Measurements from ENCODE around the gene PLCZ1.

Gene PLCZ1

DNA sequence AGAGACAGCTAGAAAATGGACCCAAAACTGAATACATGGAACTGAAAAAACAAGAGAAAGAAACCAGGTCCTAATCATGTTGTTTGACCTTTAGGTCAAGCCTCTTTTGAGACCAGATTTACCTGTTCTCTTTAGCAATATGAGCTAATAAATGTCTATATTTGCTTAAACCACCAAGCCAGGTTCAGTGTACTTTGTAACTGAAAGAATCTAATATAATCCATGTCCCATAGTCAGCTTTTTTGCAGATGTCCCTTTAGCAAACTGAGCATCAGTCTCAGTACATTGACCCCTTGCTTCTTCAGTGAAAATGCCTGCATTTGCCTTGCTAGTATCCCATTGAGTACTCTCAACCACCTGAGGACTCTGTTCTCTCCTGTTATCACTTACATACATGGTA, 61.7 kb downstream of the PLCZ1 start:
- Histone ChIP-seq H3K4me1 (ENCODE audit: control insufficient read depth, insufficient read depth, low read length, poor library complexity, severe bottlenecking) (no peaks in the 10 kb centered on the region), H3K36me3 (ENCODE audit: control insufficient read depth, insufficient read depth, low read length) (no peaks in the 10 kb centered on the region), H3K27ac (ENCODE audit: low read depth, low read length, severe bottlenecking) (no peak overlapping the region), H3K9me3 (ENCODE audit: control insufficient read depth, low read length) (no peaks in the 10 kb centered on the region), H3K4me3 (ENCODE audit: extremely low read depth, insufficient read depth, low read length, poor library complexity, severe bottlenecking) (no peak overlapping the region)

DNA sequence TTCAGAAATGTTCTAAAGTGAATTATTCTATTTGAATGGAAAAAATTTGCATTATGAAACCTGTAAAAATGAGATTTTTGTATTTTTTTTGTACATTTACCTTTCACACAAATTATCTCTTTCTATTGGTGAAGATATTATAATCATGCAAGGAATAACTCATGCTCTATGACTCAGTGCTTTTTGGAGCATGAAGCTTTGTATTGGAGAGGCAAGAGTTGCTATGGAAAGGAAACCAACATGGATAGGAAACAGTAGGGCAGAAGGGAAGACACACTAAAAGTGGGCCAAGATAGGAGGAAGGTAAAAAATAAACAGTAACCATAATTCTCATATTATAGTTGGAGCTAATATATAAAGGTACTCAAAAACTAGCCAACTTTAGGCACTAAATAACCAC, 79.0 kb downstream of the PLCZ1 start:
- H3K4me1 ChIP-seq (ENCODE audit: control insufficient read depth, insufficient read depth, low read length, poor library complexity, severe bottlenecking): no peaks in the 10 kb centered on the region
- H3K9me3 ChIP-seq (ENCODE audit: control insufficient read depth, low read length): no peaks in the 10 kb centered on the region
- no peak overlapping the region for H3K4me3 ChIP-seq (ENCODE audit: extremely low read depth, insufficient read depth, low read length, poor library complexity, severe bottlenecking)
- no peaks in the 10 kb centered on the region for H3K36me3 ChIP-seq (ENCODE audit: control insufficient read depth, insufficient read depth, low read length)
- no peak overlapping the region for H3K27ac ChIP-seq (ENCODE audit: low read depth, low read length, severe bottlenecking)

DNA sequence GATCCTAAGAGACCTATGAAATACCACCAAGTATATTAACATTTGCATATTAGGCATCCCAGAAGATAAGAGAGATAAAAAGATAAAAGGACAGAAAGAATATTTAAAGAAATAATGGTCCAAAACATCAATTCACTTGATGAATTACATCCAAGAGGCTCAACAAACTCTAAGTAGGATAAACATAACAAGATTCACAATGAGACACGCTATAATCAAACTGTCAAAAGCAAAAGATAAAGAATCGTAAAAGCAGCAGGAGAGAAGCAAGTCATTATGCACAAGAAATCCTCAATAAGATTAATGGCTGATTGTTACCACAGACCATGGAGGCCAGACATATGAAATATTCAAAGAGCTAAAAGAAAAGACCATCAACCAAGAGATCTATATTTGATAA, 79.6 kb downstream of the PLCZ1 start:
- H3K27ac ChIP-seq (ENCODE audit: low read depth, low read length, severe bottlenecking): no peak overlapping the region
- no CpG with 5 or more reads among the region's 2 CpGs for WGBS, 2 experiments (ENCODE audit: insufficient coverage in 2 of 2)
- no peaks in the 10 kb centered on the region for H3K9me3 ChIP-seq (ENCODE audit: control insufficient read depth, low read length)
- no peaks in the 10 kb centered on the region for H3K4me1 ChIP-seq (ENCODE audit: control insufficient read depth, insufficient read depth, low read length, poor library complexity, severe bottlenecking)
- H3K4me3 ChIP-seq (ENCODE audit: extremely low read depth, insufficient read depth, low read length, poor library complexity, severe bottlenecking): no peak overlapping the region
- H3K36me3 ChIP-seq (ENCODE audit: control insufficient read depth, insufficient read depth, low read length): no peaks in the 10 kb centered on the region

DNA sequence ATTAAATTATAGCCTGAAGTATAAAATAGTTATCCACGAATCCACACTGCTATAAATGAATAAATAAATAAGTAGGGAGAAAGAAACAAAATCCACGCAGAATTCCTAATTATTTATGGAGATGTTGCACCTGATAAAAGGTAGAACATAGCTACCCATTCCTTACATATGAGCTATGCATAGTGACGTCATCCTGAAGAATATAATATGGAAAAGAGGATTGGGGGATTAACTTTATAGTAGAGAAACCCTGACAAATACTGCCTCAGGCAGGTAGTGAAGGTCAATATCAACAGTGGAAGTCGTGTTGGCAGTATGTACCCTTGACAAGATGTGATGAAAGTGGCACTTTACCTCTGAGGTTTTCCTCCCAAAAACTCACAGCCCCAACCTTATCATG, 82.5 kb downstream of the PLCZ1 start:
- WGBS, 2 experiments (ENCODE audit: insufficient coverage in 2 of 2): no CpG with 5 or more reads among the region's 4 CpGs
- H3K4me3 ChIP-seq (ENCODE audit: extremely low read depth, insufficient read depth, low read length, poor library complexity, severe bottlenecking): no peak overlapping the region
- H3K36me3 ChIP-seq (ENCODE audit: control insufficient read depth, insufficient read depth, low read length): no peaks in the 10 kb centered on the region
- no peaks in the 10 kb centered on the region for H3K9me3 ChIP-seq (ENCODE audit: control insufficient read depth, low read length)
- no peaks in the 10 kb centered on the region for H3K4me1 ChIP-seq (ENCODE audit: control insufficient read depth, insufficient read depth, low read length, poor library complexity, severe bottlenecking)
- no peak overlapping the region for H3K27ac ChIP-seq (ENCODE audit: low read depth, low read length, severe bottlenecking)

DNA sequence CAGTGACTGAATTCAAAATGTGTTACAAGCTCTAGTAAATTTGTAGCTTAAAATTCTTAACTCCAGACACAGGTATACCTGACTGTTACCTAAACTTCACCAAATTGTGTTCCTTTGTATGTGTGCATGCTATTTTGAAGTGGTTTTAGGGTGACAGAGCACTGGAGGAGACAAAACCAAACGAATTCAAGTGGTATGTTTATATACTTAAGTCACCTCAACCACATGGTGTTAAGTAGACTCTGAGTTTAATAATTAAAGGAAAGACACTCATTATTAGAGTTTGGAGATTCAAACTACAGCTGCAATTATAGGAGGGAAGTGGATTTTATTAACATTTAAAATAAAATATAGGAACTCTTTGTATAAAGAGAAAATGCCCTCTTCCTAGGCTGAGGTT, 84.3 kb downstream of the PLCZ1 start:
- Histone ChIP-seq H3K4me1 (ENCODE audit: control insufficient read depth, insufficient read depth, low read length, poor library complexity, severe bottlenecking) (no peaks in the 10 kb centered on the region), H3K9me3 (ENCODE audit: control insufficient read depth, low read length) (no peaks in the 10 kb centered on the region), H3K36me3 (ENCODE audit: control insufficient read depth, insufficient read depth, low read length) (no peaks in the 10 kb centered on the region), H3K27ac (ENCODE audit: low read depth, low read length, severe bottlenecking) (no peak overlapping the region), H3K4me3 (ENCODE audit: extremely low read depth, insufficient read depth, low read length, poor library complexity, severe bottlenecking) (no peak overlapping the region)
- whole genome bisulfite sequencing, 2 experiments (ENCODE audit: insufficient coverage in 2 of 2): no CpG with 5 or more reads among the region's 1 CpG

DNA sequence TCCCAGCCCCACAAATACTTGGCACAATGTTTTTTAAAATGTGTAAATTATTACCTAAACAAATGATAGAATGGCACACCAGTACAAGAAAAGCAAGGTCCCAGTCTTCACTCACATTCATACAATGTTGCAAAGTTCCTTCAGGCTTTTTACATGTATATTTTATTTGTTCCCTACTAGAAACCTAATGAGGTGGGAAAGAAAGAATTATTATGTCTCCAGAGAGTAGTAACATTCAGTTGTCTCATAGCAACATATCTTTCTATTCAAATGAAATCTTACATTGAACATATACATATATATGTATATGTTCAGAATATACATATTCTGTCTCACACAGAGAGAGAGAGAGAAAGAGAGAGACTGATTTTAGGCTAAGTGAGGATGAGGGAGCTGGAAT, 85.2 kb downstream of the PLCZ1 start:
- H3K36me3 ChIP-seq (ENCODE audit: control insufficient read depth, insufficient read depth, low read length): no peaks in the 10 kb centered on the region
- no peak overlapping the region for H3K27ac ChIP-seq (ENCODE audit: low read depth, low read length, severe bottlenecking)
- no peaks in the 10 kb centered on the region for H3K9me3 ChIP-seq (ENCODE audit: control insufficient read depth, low read length)
- H3K4me1 ChIP-seq (ENCODE audit: control insufficient read depth, insufficient read depth, low read length, poor library complexity, severe bottlenecking): no peaks in the 10 kb centered on the region
- H3K4me3 ChIP-seq (ENCODE audit: extremely low read depth, insufficient read depth, low read length, poor library complexity, severe bottlenecking): no peak overlapping the region

DNA sequence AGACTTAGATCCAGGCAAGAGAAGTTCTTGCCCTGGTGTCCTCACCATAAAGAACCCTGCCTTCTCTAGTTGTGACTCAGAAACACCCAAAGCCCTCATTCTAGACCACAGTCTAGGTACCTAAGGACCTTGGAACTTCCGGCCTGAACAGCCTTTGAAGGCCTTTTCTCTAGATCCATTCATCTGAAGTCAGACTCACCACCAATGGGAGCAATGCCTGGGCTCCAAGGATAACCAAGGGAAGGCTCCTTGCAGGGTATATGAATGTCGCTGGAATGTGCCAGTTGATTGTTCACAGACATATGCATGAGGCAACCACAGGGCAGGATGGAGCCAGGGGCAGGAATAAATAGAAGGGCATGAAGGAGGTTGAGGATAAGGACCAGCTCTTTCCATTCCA, 86.3 kb downstream of the PLCZ1 start:
- Histone ChIP-seq H3K36me3 (ENCODE audit: control insufficient read depth, insufficient read depth, low read length) (no peaks in the 10 kb centered on the region), H3K27ac (ENCODE audit: low read depth, low read length, severe bottlenecking) (no peak overlapping the region), H3K9me3 (ENCODE audit: control insufficient read depth, low read length) (no peaks in the 10 kb centered on the region), H3K4me1 (ENCODE audit: control insufficient read depth, insufficient read depth, low read length, poor library complexity, severe bottlenecking) (no peaks in the 10 kb centered on the region), H3K4me3 (ENCODE audit: extremely low read depth, insufficient read depth, low read length, poor library complexity, severe bottlenecking) (no peak overlapping the region)
- WGBS, 2 experiments (ENCODE audit: insufficient coverage in 2 of 2): 69 to 100% methylated on average over 1 to 2 of the region's 2 CpGs

DNA sequence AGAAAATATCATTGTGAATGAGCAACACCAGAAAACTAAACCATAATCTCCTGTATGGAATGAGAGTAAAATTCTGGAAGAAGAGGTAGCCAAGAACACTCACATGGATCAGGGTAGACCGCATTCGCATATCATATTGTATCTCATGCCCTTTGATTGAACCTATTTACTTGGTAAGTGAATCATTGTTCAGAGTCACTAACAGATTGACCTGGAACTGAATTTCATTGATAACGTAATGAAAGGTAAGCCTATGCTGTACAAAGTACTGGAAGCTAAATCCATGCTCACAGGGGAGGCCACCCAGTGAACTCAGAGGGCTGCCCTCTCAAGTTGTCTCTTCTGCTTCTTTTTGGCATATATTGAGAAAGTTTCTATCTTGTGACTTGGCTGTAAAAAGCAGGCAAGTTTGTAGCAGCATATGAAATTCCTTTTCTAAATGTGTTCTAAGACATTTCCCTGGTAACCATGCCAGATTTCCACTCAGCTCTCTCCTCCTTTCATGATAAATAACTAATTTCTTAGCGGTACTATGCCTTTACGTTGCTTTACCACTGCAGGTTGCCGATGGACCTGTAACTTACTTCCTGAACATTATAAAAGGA, 91.4 kb downstream of the PLCZ1 start:
- Histone ChIP-seq H3K36me3 (ENCODE audit: control insufficient read depth, insufficient read depth, low read length) (no peaks in the 10 kb centered on the region), H3K9me3 (ENCODE audit: control insufficient read depth, low read length) (no peaks in the 10 kb centered on the region), H3K4me3 (ENCODE audit: extremely low read depth, insufficient read depth, low read length, poor library complexity, severe bottlenecking) (no peak overlapping the region), H3K4me1 (ENCODE audit: control insufficient read depth, insufficient read depth, low read length, poor library complexity, severe bottlenecking) (no peaks in the 10 kb centered on the region), H3K27ac (ENCODE audit: low read depth, low read length, severe bottlenecking) (no peak overlapping the region)
- WGBS, 2 experiments (ENCODE audit: insufficient coverage in 2 of 2): 81 to 91% methylated on average over 4 of the region's 6 CpGs

DNA sequence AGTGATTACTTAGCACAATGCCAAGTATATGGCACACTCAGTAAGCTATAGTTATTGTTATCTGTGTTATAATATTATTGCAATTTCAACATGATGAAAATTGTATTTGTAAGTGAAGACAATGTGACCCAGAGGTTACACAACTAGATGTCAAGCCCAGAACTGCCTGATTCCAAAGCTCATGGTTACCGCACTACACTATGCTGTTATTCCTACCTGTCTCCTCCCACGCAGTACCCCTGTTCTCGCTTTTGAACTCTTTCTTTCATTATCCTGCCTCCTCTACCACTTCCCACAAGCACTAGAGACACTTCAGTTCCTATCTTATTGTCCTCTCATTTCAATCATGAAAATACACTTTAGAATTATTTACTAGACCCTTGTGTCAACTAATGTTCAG, 93.2 kb downstream of the PLCZ1 start:
- Histone ChIP-seq H3K4me1 (ENCODE audit: control insufficient read depth, insufficient read depth, low read length, poor library complexity, severe bottlenecking) (no peaks in the 10 kb centered on the region), H3K9me3 (ENCODE audit: control insufficient read depth, low read length) (no peaks in the 10 kb centered on the region), H3K4me3 (ENCODE audit: extremely low read depth, insufficient read depth, low read length, poor library complexity, severe bottlenecking) (no peak overlapping the region), H3K27ac (ENCODE audit: low read depth, low read length, severe bottlenecking) (no peak overlapping the region), H3K36me3 (ENCODE audit: control insufficient read depth, insufficient read depth, low read length) (no peaks in the 10 kb centered on the region)
- 90 to 100% methylated on average over 1 to 3 of the region's 3 CpGs for WGBS, 2 experiments (ENCODE audit: insufficient coverage in 2 of 2)

DNA sequence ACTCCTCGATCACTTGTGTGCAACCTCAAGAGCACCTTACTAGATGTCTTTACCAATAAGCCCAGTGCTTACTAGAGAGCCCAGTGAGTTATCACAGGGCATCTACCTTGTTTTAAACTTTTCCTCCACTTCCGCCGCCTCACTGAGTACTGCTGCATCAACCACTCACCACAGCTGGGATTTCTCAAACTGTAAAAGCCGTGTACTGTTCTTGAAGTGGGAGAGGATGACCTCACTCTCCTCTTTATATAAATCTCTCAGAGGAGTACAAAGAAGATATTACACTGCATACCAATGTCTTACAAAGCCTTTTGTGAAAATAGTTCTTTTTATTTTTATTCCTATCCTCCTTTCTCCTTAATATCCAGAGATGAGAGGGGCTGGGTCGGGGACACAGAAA, 94.1 kb downstream of the PLCZ1 start:
- 100% methylated on average over 1 to 3 of the region's 5 CpGs for WGBS, 2 experiments (ENCODE audit: insufficient coverage in 2 of 2)
- Histone ChIP-seq H3K9me3 (ENCODE audit: control insufficient read depth, low read length) (no peaks in the 10 kb centered on the region), H3K4me1 (ENCODE audit: control insufficient read depth, insufficient read depth, low read length, poor library complexity, severe bottlenecking) (no peaks in the 10 kb centered on the region), H3K36me3 (ENCODE audit: control insufficient read depth, insufficient read depth, low read length) (no peaks in the 10 kb centered on the region), H3K4me3 (ENCODE audit: extremely low read depth, insufficient read depth, low read length, poor library complexity, severe bottlenecking) (no peak overlapping the region), H3K27ac (ENCODE audit: low read depth, low read length, severe bottlenecking) (no peak overlapping the region)

DNA sequence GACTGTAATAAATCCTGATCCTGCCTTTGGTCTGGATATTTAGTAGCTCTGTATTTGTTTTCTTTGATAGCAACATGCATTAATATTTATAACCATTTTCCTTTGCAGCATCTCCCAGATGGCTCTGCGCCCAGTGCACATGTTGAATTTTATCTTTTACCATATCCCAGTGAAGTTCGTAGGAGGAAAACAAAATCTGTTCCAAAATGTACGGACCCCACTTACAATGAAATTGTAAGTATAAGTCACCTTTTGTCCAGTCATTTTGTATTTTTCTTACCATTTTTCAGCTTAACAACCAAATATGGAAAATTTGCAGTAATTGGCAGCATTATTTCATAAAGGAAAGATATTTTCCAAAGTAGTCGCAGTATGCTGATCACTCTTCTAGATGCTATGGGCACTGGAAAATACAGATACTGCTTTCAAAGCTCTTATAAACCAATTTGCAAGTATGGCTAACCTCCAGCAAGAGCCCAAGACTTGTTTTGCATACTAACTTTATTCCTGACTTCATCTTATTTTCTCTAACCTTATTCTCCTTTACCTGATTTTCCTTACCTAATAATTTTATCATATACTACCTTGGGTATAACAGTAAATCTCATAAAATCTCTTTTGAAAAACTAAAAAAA, 97.4 kb downstream of the PLCZ1 start:
- H3K4me3 ChIP-seq (ENCODE audit: extremely low read depth, insufficient read depth, low read length, poor library complexity, severe bottlenecking): no peak overlapping the region
- no peak overlapping the region for H3K27ac ChIP-seq (ENCODE audit: low read depth, low read length, severe bottlenecking)
- no peaks in the 10 kb centered on the region for H3K9me3 ChIP-seq (ENCODE audit: control insufficient read depth, low read length)
- no peaks in the 10 kb centered on the region for H3K36me3 ChIP-seq (ENCODE audit: control insufficient read depth, insufficient read depth, low read length)
- H3K4me1 ChIP-seq (ENCODE audit: control insufficient read depth, insufficient read depth, low read length, poor library complexity, severe bottlenecking): no peaks in the 10 kb centered on the region
- WGBS, 2 experiments (ENCODE audit: insufficient coverage in 2 of 2): 100% methylated on average over 1 of the region's 4 CpGs; no CpG with 5 or more reads in 1 of the 2 experiments

Measured in mesodermal cell (in vitro differentiated cells).